Left lung (tissue), 10 donors: ENCODE results near the gene PTGDS. TPM values are rescaled to one million over a fixed set of nuclear protein-coding genes. Genes with fewer than 3 reads are reported as not detected.

Source experiments
- ATAC-seq: fragments of 200-7000 bp; cut with Tn5 transposase; one replicate; pipeline ENCODE4 v1.9.1; 2020; ENCODE audit warnings: moderate library complexity
- DNase-seq, 4 donors: peaks; one replicate each; pipeline ENCODE4 v3.0.0-alpha.2; 2013 to 2020
- H3K27ac ChIP-seq, 2 donors: fragments of 200-600 bp; sonication (generic) in 1 of 2; one replicate each; pipeline versions ENCODE4 v1.5.0 to v1.8.0; 2020 to 2021
- H3K27me3 ChIP-seq, 2 donors: fragments of 200-600 bp; sonication (generic) in 1 of 2; one replicate each; pipeline versions ENCODE4 v1.5.0 to v1.8.0; 2020 to 2021
- H3K36me3 ChIP-seq, 2 donors: fragments of 200-600 bp; sonication (generic) in 1 of 2; one replicate each; pipeline versions ENCODE4 v1.5.0 to v1.8.0; 2020 to 2021
- H3K4me1 ChIP-seq, 2 donors: fragments of 200-600 bp; one replicate each; pipeline ENCODE4 v1.8.0; 2021
- H3K4me3 ChIP-seq, 2 donors: fragments of 200-600 bp; sonication (generic) in 1 of 2; one replicate each; pipeline versions ENCODE4 v1.5.0 to v1.8.0; 2020 to 2021; ENCODE audit warnings: mild to moderate bottlenecking in 1 of 2
- H3K9me3 ChIP-seq, 2 donors: fragments of 200-600 bp; sonication (generic) in 1 of 2; one replicate each; pipeline versions ENCODE4 v1.5.0 to v1.8.0; 2020 to 2021
- intact Hi-C, 2 donors: fragments of 100-400 bp; cut with DNase I; formaldehyde crosslinking; loops; one replicate each; pipeline versions ENCODE4 v1.11.2 to v1.14.2; 2022
- polyA plus RNA-seq, 6 donors: library from polyadenylated mRNA; unstranded; fragments of 120-200 nt; gene quantifications; one replicate each; pipeline ENCODE4 v1.2.1, GENCODE V29; 2013; ENCODE audit not compliant: insufficient read length in 6 of 6
- total RNA-seq, 2 donors: library from RNA; stranded (reverse); fragmentation: NEBNext Ultra II Directional; extraction: Animal tissue kit (Norgen Biotek cat#: 25700); gene quantifications; one replicate each; pipeline ENCODE4 v1.2.1, GENCODE V29; 2021
- TF ChIP-seq, protein P1 (sequence below), 2 donors: fragments of 200-600 bp; sonication (generic) in 1 of 2; IDR thresholded peaks; one replicate each; pipeline versions ENCODE4 v1.5.0 to v1.8.0; 2021; ENCODE audit warnings: antibody characterized with exemption in 2 of 2
- donor health status: DM: no; HTN: yes; CAD: no.
- donor health status: DM: no; HTN: no; CAD: no.

Gene PTGDS
- total and polyA plus RNA-seq, 8 donors = 23.7 to 137 (median 37.7) TPM

DNA sequence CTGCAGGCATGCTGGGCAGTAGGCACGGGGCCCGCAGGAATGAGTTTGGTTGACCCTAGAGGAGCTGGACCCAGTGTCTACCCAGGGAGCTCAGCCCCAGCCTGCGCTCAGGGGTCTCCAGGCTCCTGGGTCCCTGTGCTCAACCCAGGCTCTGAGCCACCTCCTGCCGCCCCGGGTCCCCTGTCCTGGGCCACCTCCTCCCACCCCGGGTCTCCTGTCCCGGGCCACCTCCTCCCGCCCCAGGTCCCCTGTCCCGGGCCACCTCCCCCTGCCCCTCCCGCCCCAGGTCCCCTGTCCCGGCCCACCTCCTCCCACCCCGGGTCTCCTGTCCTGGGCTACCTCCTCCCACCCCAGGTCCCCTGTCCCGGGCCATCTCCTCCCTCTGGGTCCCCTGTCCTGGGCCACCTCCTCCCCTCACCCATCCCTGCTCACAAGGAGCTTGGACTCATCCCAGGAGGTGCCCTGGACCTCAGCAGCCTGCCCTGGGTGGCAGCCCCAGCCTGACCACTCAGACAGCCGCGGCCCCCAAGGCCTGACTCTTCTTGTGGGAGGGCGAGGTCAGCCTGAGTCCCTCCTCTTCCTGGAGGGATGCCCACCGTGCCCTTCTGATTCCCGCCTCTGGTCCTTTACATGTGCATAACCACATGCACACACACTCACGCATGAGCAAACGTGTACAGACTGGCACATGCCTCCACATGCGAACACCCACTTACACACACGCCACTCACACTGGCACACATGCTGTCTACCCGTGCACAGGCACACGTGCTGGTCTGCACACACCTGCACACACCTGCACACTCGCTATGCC lies 22.8 kb upstream of the PTGDS start:
- ATAC-seq = no peak
- peaks cover under 1 to 14% of the 10 kb centered on the region in 2 donors for H3K4me1 ChIP-seq
- TF ChIP-seq, protein P1, sequence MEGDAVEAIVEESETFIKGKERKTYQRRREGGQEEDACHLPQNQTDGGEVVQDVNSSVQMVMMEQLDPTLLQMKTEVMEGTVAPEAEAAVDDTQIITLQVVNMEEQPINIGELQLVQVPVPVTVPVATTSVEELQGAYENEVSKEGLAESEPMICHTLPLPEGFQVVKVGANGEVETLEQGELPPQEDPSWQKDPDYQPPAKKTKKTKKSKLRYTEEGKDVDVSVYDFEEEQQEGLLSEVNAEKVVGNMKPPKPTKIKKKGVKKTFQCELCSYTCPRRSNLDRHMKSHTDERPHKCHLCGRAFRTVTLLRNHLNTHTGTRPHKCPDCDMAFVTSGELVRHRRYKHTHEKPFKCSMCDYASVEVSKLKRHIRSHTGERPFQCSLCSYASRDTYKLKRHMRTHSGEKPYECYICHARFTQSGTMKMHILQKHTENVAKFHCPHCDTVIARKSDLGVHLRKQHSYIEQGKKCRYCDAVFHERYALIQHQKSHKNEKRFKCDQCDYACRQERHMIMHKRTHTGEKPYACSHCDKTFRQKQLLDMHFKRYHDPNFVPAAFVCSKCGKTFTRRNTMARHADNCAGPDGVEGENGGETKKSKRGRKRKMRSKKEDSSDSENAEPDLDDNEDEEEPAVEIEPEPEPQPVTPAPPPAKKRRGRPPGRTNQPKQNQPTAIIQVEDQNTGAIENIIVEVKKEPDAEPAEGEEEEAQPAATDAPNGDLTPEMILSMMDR (IDR thresholded peaks at IDR 0.05) = no peak
- intact Hi-C loops = no loop called here
- no peak overlapping the region for H3K4me3 ChIP-seq
- no peaks in the 10 kb centered on the region for H3K9me3 ChIP-seq
- DNase-seq = peak in 1 of 4 donors; percentile 69
- no peaks in the 10 kb centered on the region for H3K27me3 ChIP-seq
- no peak overlapping the region for H3K27ac ChIP-seq
- H3K36me3 ChIP-seq = no peaks in the 10 kb centered on the region

DNA sequence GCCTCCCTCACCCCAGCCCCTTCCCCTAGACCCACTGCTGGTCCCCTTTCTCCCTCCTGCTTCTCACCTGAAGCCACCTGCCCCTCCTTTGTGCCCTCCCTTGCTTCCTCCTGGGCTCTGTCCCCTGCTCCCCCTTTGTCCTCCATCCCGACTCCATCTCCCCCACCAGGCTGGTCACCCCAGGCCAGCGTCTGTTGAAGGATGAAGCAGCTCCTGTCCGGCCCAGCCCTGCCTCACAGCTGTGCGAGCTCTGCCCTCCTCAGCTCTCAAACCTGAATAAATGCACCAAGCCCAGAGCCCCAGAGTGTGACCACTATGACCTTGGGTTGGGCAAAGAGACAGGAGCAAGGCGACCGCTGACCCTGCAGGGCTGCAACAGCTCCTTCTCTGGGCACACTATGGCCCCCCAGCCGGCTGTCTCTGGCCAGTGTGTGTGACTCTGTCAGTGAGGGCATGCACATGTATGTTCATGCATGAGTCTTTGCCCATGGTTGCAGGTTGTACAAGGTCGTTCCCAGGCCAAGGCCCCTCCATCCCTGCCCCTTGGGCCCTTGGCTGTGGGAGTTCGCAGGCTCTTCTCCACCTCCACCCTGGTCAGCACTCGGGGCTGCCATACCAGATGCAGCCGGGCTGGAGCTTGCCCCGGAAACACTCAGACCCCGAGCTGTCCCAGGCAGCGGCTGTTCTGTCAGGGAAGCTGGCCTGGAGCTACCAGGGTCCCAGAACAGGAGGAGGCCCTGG lies 21.9 kb upstream of the PTGDS start:
- no peak overlapping the region for H3K4me3 ChIP-seq
- TF ChIP-seq, protein P1 (IDR thresholded peaks at IDR 0.05) = no peak
- no peaks in the 10 kb centered on the region for H3K9me3 ChIP-seq
- peak in 1 of 4 donors; percentile 56 for DNase-seq
- H3K27ac ChIP-seq = no peak overlapping the region
- intact Hi-C loops = no loop called here
- H3K27me3 ChIP-seq = no peaks in the 10 kb centered on the region
- no peak for ATAC-seq
- no peaks in the 10 kb centered on the region for H3K36me3 ChIP-seq
- peaks cover 0 to 13% of the 10 kb centered on the region in 2 donors for H3K4me1 ChIP-seq

DNA sequence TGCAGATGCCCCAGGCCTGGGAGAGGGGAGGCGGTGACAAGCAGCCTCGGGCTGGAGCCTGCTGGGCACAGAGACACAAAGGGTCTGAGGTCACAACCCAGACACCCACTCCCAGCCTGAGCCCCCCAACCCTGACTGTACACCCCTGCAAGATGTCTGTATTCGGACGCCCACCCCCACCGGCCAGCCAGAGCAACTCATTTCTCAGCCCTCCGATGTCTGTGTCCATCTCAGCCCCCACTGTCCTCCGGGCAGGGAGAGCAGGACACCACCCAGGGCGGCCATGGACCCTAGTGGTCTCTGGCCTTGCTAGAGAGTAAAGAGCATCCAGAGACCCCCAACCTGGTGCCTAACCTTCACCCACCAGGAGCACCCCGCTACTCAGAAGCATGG lies 21.4 kb upstream of the PTGDS start:
- TF ChIP-seq, protein P1 (IDR thresholded peaks at IDR 0.05) = no peak
- H3K27me3 ChIP-seq = no peaks in the 10 kb centered on the region
- no peak overlapping the region for H3K4me3 ChIP-seq
- intact Hi-C loops = no loop called here
- no peaks in the 10 kb centered on the region for H3K36me3 ChIP-seq
- DNase-seq = peak in 1 of 4 donors; percentile 42
- H3K27ac ChIP-seq = no peak overlapping the region
- peaks cover 0 to 7% of the 10 kb centered on the region in 2 donors for H3K4me1 ChIP-seq
- ATAC-seq = no peak
- no peaks in the 10 kb centered on the region for H3K9me3 ChIP-seq

DNA sequence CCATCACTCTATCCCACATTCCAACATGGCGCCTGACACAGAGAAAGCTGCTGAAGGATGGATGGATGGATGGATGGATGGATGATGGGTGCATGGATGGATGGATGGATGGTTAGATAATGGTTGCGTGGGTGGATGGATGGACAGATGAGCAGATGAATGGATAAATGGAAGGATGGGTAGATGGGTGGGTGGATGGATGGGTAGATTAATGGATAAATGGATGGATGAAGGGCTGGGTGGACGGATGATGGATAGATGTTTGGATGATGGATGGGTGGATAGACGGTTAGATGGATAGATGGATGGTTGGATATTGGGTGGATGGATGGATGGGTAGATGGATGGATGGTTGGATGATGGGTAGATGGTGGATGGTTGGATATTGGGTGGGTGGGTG lies 20.7 kb upstream of the PTGDS start:
- H3K27me3 ChIP-seq = no peaks in the 10 kb centered on the region
- no peak for ATAC-seq
- intact Hi-C loops = no loop called here
- H3K36me3 ChIP-seq = no peaks in the 10 kb centered on the region
- no peak overlapping the region for H3K4me3 ChIP-seq
- no peak for DNase-seq
- H3K27ac ChIP-seq = no peak overlapping the region
- TF ChIP-seq, protein P1 (IDR thresholded peaks at IDR 0.05) = no peak
- H3K9me3 ChIP-seq = no peaks in the 10 kb centered on the region
- peaks cover 0 to 7% of the 10 kb centered on the region in 2 donors for H3K4me1 ChIP-seq

DNA sequence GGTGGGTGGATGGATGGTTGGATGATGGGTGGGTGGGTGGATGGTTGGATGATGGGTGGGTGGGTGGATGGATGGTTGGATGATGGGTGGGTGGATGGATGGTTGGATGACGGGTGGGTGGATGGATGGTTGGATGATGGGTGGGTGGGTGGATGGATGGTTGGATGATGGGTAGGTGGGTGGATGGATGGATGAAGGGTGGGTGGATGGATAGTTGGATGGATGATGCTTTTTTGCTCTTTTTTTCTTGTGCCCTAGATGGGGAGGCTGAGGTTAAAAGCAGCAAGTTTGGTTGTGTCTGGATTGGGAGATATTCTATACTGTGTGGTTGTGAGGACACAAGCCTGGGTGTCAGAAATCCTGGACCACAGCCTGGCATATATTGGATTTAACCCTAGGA lies 19.8 kb upstream of the PTGDS start:
- no peak overlapping the region for H3K4me3 ChIP-seq
- TF ChIP-seq, protein P1 (IDR thresholded peaks at IDR 0.05) = no peak
- ATAC-seq (no peak), DNase-seq (no peak)
- H3K27me3 ChIP-seq = no peaks in the 10 kb centered on the region
- intact Hi-C loops = no loop called here
- no peaks in the 10 kb centered on the region for H3K36me3 ChIP-seq
- no peak overlapping the region for H3K27ac ChIP-seq
- H3K9me3 ChIP-seq = no peaks in the 10 kb centered on the region
- H3K4me1 ChIP-seq = peaks cover 0 to 7% of the 10 kb centered on the region in 2 donors
